GM18867 (cell line): ENCODE data around the gene LRRC23.

Experiments
- ATAC-seq: cut with Tn5 transposase; IDR thresholded peaks from one replicate; pipeline ENCODE4 v1.9.1; 2021; ENCODE audit warnings: mild to moderate bottlenecking, moderate library complexity; ENCODE audit not compliant: unreplicated experiment

LRRC23 gene

DNA sequence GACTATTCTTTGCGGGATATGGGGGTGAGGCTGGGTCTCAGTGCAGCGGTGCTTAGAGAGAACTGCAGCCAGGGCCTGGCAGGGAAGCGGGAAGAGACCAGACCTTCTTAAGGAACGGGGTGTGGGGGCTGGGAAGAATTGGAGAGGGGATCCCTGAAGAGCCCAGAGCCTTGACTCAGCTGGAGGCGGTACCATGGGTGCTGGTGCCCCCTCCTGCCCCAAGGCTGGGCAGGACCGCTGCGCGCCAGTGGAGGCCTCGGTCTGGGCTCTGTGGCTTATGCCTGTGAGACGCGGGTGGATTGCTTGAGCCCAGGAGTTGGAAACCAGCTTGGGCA lies 37.7 kb downstream of the LRRC23 start:
- no peak for ATAC-seq

DNA sequence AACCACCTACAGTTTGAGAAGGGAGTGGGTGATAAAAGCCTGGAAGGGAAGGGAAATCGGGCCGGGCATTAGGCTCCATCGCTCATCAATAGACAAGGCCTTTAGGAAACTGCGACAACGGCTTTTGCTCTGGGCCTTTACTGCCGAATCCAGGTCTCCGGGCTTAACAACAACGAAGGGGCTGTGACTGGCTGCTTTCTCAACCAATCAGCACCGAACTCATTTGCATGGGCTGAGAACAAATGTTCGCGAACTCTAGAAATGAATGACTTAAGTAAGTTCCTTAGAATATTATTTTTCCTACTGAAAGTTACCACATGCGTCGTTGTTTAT lies 38.7 kb downstream of the LRRC23 start:
- peak; percentile 21 for ATAC-seq

DNA sequence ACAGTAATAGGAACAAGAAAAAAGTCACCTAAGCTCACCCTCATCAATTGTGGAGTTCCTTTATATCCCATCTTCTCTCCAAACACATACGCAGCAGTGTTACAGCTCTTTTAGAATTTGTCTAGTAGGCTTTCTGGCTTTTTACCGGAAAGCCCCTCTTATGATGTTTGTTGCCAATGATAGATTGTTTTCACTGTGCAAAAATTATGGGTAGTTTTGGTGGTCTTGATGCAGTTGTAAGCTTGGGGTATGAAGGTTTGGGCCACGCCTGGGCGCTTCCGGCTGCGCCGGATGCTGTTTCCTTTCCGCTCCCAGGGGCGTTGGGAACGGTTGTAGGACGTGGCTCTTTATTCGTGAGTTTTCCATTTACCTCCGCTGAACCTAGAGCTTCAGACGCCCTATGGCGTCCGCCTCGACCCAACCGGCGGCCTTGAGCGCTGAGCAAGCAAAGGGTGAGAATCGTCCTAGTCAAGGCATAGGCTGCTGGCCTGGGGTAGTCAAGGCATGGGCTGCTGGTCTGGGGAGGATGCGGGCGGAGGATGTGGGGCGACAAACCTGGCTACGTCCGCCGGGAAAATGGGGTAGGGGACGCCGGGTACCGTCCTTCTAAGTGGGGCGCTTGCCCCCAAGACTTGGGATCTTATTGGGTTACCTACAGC lies 39.2 kb downstream of the LRRC23 start, which contains the start of the genes C12orf57 and RNU7-1:
C12orf57 (plus strand) TSS at position 301 of the 659 bp plus-strand sequence; CDS start at position 401, 100 bp downstream.
RNU7-1 (plus strand) TSS at position 95 of the 659 bp plus-strand sequence.
- ATAC-seq, result peak; percentile 29

DNA sequence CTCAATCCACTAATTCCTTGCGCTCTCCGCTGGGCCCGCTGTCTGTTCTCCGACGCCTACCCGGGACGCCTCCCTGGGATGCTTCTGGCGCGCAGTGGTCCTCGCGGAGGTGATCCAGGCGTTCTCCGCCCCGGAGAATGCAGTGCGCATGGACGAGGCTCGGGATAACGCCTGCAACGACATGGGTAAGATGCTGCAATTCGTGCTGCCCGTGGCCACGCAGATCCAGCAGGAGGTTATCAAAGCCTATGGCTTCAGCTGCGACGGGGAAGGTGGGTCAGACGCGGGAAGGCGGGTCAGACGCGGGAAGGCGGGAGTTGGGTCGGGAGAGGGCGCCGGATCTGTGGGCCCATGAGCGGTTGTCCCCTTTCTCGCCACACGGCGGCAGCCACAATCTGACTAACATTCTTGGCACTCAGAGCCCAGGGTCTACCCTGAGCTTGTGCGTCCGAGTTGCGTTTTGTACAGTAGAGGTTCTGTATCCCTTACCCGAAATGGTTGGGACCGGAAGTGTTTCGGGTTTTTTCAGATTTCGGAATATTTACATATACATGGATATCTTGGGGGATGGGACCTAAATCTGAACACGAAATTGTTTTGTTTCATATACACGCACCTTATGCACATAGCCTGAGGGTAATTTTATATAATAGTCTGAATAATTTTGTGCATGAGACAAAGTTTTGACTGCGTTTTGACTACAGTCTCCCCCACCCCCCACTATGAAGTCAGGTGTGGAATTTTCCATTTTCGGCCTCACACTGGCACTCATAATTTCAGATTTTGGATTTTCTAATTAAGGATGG lies 40.0 kb downstream of the LRRC23 start:
- peak; percentile 41 for ATAC-seq

DNA sequence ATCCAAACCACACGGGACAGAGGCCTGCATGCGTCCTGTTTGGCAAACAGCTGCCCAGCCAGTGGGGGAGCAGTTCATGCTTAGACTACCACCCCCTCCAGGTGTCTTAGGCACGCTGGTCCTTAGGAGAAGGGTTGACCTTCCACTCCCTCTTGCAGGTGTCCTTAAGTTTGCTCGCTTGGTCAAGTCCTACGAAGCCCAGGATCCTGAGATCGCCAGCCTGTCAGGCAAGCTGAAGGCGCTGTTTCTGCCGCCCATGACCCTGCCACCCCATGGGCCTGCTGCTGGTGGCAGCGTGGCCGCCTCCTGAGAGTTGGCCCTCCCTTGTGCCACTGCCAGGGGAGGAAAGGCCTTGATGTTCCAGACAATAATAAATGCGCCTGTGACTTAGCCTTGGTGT lies 41.0 kb downstream of the LRRC23 start:
- no peak for ATAC-seq

DNA sequence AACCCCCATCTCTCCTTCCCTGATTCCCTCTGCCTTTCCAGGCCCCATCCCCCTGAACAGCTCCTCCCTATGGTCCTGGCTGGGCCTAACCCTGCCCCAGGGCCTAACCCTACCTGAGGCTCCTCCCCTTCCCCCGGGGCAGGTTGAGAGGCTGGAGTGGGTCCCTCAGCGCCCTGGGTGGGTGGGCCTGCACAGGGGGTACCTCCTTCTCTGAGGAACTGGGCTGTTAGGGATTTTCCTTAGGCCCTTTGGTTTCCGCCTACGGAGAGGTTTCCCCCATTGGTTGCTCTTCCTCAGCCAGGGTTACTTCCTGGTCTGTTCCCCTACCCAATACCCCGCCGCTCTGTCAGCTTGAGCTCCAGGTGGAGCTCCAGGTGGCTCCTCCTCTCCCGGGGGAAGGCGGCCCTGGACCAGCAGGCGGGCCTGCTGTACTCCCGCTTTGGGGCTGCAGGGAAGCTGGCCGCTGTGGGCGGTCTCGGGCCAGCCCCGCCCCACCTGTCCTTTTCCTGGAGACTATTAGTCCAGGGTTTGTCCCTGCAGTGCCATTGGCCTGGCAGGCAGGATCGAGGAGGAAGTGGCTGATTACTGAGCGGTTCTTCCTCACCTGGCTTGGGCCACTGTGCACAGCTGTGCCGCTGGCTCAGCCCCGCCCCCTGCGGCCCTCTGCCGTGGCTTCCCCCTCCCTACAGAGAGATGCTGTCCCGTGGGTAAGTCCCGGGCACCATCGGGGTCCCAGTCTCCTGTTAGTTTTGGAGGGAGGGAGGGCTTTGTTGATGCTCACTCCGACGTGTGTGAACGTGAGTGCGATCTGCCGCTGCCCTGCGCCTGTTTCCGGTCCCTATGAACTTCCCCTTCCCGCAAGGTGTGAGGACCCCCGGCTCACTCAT lies 41.7 kb downstream of the LRRC23 start:
- ATAC-seq, result no peak

DNA sequence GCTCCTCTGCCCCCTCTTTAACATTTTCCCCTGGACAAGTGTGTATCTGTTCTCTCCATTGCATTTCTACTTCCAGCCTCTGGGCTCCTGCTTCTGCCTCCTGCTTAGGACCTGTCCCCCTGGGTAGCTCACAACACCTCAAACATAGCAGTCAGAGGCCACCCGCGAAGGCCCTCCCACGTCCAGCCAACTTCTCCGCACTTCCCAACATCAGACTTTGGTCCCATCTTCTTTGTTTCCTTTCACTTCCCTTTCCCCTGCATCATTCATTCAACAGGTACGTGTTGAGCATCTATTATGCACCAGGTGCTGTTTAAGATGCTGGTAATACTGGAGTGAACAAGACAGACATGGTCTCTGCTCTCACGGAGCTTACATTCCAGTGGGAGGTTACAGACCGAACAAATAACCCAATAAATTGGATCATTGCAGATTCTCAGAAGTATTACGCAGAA lies 42.3 kb downstream of the LRRC23 start:
- ATAC-seq, result no peak

DNA sequence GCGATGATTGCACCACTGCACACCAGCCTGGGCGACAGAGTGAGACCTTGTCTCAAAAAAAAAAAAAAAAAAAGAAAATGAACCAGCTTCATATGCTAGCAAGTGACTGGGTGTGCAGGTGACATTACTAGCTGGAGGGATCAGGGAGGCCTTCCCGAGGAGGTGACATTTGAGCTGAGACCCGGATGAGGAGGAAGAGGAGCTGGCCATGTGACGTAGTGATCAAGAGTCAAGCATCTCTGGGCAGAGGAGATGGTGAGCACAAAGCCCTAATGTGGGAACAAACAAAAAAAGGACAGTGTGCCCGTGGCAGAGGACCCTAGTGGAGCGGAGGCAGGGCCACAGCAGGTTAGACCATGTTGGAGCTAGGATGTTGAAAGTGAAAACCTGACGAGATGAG lies 43.0 kb downstream of the LRRC23 start:
- no peak for ATAC-seq

DNA sequence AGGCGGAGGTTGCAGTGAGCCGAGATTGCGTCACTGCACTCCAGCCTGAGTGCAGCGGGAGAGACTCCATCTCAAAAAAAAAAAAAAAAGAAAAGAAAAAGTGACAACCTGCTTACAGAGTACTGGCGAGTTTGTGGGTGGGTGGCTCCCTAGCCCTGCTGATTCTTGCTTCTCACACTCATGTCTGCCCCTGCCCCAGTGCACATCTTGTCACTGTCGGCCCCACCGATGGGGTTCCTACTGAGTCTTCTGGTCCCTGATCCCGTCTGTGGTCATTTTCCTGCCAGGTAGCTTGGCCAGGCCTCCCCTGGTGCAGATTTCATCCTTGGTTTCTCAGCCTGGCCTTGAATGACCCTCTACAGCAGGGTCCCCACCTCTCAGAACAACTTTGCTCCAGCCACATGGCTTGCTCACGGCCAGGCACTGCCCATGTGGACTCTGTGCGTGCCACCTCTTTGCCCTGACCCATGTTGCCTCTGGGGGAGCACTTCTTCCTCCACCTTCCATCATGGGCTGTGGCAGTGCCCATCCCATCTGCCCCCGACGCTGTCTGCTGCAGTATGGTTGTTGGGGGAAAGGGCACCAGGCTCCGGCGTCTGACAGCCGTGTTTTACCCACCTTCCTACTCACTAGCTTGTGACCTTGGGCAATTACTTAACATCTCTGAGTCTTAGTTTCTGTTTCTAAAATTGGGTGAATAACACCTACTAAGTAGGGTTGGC lies 44.4 kb downstream of the LRRC23 start:
- ATAC-seq, result no peak

DNA sequence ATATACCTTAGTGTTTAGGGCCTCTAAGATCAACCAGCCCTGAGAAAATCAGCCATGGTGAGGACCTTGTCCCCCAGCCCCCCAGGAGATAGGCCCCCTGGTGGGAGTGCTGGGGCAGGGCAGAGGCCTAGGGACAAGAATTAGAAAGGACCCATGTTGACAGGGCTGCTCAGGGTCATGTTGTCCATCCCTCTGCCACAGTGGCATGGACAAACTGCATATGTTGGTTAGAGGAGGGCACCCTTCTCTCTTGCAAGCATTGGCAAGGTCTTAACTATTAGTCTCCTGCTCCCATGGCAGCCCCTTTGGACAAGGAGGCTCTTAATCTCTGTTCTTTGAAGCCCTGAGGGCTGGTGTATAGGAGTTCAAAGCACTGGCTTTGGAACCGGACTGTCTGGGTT lies 45.8 kb downstream of the LRRC23 start:
- ATAC-seq, result no peak

DNA sequence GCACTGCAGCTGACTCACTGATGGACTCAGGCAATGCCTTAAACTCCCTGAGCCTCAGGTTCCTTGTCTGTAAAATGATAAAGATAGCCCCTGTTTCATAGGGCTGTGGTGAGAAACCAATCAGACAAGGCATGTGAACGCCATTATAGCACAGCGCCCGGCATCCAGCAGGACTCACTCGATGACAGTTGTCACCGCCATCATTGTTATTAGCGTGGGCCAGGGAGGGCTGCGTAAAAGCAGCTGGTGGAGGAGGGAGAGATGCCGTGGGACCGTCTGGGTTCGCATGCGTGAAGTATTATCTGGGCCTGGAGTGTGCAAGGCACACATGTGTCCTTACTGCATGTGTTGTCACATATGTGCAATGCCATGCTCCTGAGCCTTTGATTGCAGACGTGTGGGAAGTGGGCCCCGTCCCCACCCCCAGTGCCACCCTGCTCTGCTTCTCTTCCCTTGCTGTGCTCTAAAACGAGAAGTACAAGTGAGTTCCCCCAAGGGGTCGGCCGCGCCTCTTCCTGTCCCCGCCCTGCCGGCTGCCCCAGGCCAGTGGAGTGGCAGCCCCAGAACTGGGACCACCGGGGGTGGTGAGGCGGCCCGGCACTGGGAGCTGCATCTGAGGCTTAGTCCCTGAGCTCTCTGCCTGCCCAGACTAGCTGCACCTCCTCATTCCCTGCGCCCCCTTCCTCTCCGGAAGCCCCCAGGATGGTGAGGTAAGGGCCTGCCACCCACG lies 46.4 kb downstream of the LRRC23 start, which contains the start of gene PTPN6:
PTPN6 (plus strand) TSS at position 546 of the 730 bp plus-strand sequence; CDS start at position 703, 157 bp downstream.
- ATAC-seq, result no peak

DNA sequence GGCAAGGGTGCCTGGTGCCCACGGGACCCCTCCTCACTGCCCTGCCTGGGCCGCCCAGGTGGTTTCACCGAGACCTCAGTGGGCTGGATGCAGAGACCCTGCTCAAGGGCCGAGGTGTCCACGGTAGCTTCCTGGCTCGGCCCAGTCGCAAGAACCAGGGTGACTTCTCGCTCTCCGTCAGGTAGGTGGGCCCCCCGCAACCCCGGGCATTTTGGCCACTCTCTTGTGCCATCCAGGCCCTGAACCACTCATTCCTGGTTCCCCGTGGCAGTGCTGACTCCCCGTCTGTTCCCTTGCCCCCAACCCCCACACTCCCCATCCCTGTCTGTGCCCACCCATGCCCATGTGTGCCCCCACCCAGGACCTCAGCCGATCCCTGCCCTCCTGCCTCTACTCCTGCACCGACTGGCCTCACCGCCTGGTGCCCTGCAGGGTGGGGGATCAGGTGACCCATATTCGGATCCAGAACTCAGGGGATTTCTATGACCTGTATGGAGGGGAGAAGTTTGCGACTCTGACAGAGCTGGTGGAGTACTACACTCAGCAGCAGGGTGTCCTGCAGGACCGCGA lies 47.0 kb downstream of the LRRC23 start:
- no peak for ATAC-seq

DNA sequence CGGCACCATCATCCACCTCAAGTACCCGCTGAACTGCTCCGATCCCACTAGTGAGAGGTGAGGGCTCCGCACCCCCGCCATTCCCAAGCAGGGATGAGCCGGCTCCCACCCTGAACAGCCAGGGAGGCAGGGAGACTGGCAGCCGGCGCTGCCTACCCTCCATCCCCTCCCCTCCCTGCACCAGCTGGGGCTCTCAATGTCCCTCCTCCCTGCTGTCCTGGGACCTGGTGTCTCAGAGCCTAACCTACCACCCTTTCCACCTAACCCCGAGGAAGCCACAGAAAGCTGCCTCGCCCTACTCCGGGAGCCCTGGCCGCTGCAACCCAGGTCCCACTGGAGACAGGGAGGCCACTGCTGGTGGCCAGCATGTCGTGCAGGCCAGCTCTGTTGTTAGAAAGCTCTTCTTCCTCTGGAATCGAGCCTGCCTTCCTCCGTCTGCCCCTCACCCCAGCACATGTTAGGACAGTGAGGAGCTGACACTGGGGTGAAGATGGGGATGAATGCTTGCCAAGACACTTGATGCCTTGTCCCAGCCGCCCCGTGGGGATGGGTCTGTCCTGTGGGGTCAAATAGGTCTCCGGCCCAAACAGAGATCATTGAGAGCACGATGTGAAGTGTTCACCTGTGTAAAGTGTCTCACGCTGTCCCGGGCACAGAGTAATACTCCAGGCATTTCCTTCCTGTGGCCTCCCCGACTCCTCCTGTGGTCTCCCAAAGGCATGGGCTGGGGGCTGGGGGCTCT lies 47.7 kb downstream of the LRRC23 start:
- ATAC-seq, result no peak

DNA sequence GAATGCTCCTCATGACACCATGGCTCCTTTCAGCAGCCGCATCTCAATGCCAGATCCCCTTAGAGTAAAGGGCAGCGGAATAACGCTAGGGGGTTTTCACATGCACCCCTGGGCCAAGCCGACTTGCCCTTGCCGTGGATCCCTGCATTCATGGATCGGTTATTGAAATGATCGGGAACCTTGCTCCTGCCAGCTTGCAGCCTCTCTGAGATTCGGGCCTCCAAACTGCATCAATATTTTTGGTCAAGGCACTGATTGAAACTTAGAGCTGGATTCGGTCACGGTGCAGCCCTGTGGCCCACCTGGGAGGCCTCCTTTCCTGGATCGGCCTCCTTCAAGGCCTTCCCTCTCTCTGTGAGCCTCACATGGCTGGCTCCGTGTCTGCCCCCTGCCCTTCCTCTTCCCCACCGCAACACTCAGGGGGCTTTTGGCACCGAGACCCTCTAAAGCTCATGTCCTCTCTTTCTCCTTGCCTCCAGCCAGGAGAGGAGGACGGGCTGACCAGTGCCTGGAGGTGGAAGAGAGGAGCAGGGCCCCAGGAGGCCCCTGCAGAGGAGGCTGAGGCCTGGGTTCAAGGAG lies 48.3 kb downstream of the LRRC23 start:
- no peak for ATAC-seq

DNA sequence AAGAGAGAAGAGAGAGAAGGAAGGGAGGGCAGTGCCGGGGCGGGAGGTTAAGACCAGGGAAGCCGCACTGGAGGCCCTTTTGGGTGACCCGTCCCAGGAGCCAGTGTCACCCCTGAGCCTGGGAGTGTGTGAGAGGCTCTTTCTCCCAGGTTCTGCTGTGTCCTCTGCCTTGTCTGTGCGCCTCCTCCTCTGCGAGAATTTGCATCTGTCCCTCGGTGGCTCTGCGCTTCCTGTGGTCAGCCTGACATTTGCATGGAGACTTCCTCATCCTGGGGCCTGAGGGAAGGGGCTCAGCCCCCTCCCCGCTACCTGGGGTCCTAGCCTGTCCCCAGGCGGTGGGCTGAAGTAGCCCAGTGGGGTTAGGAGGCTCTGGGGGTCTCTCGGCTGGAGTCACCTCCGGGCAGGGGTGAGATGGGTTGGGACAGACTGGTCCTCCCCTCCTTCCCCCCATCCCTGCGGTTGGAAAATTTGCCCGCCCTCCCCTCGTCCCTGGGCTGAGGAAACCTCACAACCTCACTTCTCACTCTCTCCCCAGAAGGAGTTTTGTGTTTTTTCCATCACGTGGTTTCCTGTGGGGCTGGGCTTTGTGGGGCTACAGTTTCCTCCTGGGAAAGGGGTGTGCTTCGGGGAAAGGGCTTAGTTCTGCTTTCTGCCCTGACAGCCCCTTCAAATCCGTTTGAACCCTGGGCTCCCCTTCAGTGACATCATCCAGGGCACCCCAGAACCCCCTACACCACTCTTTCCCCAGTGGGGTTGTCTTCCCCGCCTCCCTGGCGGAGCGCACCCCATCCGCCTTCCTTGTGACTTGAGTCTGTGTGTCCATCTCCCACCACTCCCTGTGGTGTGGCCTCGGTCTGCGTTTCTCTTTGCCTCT lies 49.1 kb downstream of the LRRC23 start:
- peak; percentile 40 for ATAC-seq

DNA sequence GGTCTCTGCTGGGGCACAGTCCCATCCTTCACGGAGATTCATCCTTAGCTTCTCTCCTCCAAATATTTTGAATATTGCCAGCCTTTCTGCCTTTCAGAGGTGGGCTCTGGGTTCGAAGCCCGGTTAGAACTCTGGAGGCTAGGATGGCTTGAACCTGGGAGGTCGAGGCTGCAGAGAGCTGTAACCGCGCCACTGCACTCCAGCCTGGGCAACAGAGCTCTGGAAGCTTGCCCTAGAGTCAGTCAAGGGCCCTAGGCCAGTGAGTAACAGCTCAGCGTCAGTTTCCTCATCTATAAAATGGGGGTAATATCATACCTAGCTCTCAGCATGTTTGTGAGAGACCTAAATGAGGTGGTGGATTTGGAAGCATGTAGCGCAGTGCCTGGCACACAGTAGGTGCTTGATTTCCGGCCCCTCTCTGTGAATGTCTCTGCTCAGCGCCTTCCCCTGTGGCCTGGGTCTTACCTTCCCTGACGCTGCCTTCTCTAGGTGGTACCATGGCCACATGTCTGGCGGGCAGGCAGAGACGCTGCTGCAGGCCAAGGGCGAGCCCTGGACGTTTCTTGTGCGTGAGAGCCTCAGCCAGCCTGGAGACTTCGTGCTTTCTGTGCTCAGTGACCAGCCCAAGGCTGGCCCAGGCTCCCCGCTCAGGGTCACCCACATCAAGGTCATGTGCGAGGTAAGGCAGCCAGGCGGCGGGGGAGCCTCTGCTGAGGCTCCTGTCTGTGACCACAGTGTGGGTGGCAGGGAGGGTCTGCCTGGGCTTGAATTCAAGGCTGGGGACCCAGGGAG lies 49.9 kb downstream of the LRRC23 start:
- ATAC-seq, result no peak
